HG02981 (cell line): ENCODE measurements around the gene PIK3C2B.

ENCODE experiments used
- ATAC-seq: cut with Tn5 transposase; IDR thresholded peaks from one replicate; pipeline ENCODE4 v1.9.1; 2021; ENCODE audit warnings: mild to moderate bottlenecking, moderate library complexity; ENCODE audit not compliant: unreplicated experiment

Gene PIK3C2B

DNA sequence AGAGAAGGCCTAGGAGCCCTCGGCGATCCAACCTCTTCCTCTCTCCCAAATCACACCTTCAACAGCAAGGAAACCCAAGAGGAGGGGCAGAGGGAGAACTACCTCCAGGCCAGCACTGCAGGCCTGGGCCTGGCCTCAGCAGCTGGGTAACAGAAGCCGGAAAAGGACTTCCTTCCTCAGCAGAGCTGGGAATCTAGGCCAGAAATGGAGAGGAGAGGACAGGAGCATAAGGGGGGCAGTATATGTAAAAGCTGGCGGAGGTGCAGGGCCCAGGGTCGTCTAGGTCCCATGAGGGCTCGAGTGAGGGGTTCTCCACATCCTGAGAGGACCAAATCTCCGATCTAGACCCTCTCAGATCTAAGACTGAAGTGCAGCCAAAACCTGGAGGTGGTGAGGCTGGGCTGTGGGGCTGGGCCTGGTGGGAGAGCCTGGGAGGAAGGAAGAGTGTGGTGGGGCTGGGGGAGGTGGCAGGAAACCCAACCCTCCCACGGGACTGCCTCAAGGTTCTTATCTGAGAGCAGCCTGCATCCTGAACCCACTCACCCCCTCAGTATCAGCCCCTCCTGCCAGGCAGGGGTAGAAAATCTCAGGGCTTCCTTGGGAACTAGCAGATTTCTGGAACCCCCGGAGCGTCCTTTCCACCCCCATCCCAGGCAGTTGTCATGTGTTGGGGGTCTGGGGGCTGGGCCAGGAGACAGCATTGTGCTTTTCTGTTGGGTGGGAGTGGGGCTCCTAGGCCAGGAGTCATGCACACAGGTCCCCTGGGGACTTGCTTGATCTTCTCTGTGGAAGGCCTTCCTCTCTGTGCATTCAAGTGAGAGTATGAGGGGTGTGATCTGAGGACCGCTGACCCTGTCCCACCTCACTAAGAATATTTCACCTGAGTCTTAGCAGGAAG lies 33.0 kb downstream of the PIK3C2B start:
- no peak for ATAC-seq

DNA sequence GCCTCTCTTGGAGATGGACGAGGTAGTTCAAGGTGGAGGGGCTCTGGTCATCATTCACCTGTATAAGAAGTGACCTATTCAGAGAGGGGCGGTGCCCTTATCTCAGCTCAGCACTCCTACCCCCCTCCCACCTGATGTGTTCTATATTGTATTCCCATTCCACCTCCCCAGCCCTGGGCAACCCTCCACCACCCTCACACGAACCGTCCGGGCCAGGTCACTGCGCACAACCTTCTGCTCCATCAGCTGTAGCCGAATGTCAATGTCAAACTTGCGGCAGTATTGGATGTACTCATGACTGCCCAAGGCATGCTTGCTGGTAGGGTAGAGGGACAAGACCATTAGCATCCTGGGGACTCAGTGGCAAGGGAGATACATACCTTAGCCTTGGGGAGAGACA lies 34.3 kb downstream of the PIK3C2B start:
- no peak for ATAC-seq

GRCh38 chr1:204459706-204460105 lies 34.9 kb downstream of the PIK3C2B start:
- ATAC-seq, result no peak

GRCh38 chr1:204457666-204458065 lies 36.9 kb downstream of the PIK3C2B start:
- no peak for ATAC-seq

GRCh38 chr1:204456826-204457442 lies 37.7 kb downstream of the PIK3C2B start:
- ATAC-seq, result no peak

DNA sequence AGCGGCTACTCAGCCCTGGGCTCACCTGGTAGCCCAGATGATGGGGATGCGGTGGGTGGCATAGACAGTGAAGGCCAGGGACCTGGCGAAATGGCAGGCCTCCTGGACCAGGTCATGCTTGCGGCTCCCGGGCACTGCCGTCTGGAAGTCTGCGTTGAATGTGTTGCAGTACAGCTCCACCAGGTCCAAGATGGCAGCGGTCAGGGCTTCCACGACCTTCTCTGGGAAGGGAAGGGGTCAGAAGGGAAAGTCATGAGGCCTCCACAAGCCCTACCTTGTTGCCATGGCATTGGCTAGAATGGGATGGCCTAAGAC lies 38.8 kb downstream of the PIK3C2B start:
- ATAC-seq, result no peak

GRCh38 chr1:204455063-204455830 lies 39.4 kb downstream of the PIK3C2B start:
- ATAC-seq, result no peak

GRCh38 chr1:204454476-204454875 lies 40.1 kb downstream of the PIK3C2B start:
- no peak for ATAC-seq

DNA sequence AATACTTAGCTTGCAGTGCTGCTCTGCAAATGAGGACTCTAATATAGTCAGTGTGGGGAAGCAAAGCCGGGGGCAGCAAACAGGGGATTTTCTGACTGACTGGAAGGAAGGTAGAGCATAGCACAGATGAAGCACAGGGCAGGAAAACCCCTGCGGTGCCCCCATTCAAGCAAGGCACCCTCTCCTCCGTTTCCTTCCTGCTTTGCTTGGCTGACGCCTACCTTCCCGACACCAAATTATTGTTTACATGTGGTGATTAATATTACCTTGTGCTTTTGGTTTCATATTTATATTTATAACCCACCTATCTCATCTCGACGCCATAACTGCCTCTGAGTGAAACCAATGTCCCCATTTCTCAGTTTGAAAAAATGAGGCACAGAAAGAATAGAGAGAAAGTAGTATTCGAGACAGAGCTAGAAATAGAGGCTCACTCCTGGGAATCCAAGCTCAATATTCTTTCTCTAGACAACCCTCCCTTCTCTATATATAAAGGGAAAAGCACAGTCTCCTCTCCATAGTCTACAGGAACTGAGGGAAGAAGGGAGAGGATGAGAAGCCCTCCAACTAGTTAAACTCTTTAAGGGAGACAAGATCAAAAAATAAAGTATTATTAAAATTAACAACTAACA lies 41.3 kb downstream of the PIK3C2B start:
- peak; percentile 68 for ATAC-seq

DNA sequence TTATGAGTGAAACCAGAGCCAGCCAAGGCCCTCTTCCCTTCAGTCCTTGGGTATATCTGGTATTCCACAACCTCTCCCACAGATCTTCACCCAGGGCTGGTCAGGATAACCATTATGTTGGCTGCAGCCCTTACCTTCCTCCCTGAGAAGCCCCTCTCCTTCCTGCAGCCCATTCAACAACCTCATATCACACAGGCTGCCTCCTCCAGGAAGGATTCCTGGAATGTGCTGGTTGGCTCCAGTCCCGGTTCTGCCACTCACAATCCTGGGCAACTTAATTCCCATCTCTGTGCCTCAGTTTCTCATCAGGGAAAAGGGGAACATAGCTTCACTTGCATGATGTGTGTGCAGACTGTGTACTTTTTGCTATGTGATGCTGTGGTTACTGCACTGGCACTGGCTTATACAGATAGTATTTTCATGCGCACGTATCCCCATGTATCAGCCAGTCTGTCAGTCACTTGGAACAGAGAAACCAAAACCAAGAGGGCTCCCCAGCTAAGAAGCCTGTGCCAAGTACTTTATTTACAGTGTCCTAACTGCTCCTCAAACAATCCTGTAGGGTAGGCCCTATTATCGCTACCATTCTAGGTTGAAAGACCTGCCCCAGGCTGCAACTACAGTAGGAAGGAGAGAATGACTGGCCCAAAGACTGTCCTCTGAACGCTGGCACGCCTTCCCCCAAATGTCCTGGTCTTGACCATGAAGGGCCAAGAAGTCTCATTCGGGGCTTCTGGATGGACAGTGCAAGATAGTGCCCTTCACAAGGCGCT lies 43.1 kb downstream of the PIK3C2B start:
- ATAC-seq, result no peak

DNA sequence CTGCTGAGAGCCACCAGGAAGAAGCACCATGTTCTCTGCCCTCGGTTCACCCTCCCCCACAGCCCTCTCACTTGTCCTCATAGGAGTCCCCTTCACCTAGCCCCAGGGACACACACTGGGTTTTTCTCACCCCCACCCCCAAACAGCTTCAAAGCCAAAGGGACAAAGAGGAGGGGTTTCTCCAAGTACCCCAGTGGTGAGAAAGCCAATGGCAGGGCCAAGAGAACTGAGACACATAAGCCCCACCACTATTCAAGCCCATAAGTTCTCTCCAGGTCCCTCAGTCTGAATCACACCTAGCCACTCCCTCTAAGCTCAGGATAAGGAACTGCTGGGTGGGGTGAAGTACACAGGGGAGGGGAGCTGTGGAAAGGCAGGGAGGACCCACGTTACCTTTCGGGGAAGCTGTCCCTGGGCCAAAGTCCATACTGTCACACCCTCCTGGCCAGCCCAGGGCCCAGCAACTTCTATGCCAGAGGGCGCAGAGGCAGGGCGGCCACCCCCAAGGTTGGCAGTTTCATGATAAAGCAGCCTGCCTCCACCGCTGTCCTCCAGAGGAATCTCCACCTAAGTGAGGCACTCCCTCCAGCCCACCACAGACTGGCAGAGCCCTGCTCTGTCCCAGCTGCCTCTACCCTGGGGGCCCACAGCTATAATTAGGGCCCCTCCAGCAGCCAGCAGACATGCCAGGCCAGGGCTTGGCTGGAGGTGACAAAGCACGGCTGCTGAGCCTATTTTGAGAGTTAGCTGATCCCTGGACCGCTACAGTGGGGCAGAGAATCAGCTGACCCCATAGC lies 43.9 kb downstream of the PIK3C2B start:
- ATAC-seq, result no peak

- no peak for ATAC-seq
Measured at GRCh38 chr1:204449678-204450280, 44.8 kb downstream of the PIK3C2B start.

GRCh38 chr1:204448991-204449677 lies 45.5 kb downstream of the PIK3C2B start:
- no peak for ATAC-seq

DNA sequence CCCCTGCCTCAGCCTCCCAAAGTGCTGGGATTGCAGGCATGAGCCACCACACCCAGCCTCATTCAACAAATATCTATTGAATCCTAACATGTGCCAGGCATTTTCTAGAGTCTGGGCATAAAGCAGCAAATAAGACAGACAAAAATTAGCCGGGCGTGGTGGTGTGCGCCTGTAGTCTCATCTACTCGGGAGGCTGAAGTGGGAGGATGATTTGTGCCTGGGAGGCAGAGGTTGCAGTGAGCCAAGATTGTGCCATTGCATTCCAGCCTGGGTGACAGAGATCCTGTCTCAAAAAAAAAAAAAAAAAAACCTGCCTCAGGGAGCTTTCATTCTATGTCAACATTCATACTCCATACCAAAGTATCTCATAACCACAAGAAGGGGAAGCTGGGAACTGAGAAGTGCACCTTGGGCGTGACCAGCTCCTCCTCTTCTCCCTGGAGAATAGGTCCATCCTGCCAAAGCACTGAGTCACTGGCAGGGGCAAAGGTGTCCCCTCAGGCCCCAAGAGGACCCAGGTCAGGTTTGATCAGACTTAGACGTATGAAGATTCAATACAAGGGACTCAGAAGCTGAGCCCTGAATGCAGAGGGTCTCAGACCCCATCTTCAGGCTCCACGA lies 46.2 kb downstream of the PIK3C2B start:
- no peak for ATAC-seq

GRCh38 chr1:204447736-204448135 lies 46.9 kb downstream of the PIK3C2B start:
- ATAC-seq, result no peak

- no peak for ATAC-seq
Measured at GRCh38 chr1:204447190-204447589, 47.4 kb downstream of the PIK3C2B start.

DNA sequence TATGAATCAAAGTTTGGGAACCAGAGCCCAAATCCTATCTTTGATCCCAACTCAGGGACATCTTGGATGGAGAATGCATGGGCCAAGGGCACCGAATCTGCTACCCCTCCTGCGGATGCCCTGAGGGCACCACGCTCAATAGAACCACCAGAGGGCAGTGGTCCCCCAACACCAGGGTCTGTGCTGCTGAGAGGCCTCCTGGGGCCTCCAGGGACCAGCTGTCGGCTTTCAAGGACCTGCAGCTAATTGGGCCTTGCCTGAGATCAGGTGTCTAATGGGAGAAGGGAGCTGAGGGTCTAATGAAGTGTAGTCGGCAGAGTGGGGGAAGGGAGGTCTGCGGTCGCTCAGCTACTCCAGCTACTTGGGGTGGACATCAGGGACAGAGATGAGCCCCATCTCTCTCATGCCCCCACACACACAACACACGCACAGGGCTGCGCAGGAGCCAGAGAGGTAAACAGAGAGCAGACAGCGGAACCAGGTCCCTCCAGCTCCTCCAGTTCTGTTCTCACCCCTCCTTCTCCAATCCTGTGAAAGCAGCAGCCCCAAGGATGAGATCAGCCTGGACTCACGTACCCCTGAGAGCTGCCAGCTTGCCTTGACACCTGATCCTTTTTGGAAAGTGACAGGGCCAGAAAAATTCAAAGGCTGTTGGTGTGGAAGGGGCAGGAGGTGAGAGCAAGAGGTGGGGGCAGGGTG lies 48.0 kb downstream of the PIK3C2B start:
- ATAC-seq, result peak; percentile 71
